BLaER1 treated with 17β-estradiol and CSF1 and Interleukin-3, amounts not matched to agents 10 nM and 100 nM (cell line): ENCODE results near the gene TMSB4Y.

Experiments used
- H3K27ac ChIP-seq, 11 experiments: shearing (Covaris generic); formaldehyde crosslinking; 2 replicates each; pipeline ENCODE4 v1.8.1; 2022
- H3K27me3 ChIP-seq, 11 experiments: shearing (Covaris generic); formaldehyde crosslinking; 2 replicates each; pipeline ENCODE4 v1.8.1; 2022
- H3K36me3 ChIP-seq, 11 experiments: shearing (Covaris generic); formaldehyde crosslinking; 2 replicates each; pipeline ENCODE4 v1.8.1; 2022
- H3K4me1 ChIP-seq, 10 experiments: shearing (Covaris generic); formaldehyde crosslinking; 2 replicates each; pipeline ENCODE4 v1.8.1; 2022
- H3K4me2 ChIP-seq, 11 experiments: shearing (Covaris generic); formaldehyde crosslinking; 2 replicates each; pipeline ENCODE4 v1.8.1; 2022
- H3K4me3 ChIP-seq, 10 experiments: shearing (Covaris generic); formaldehyde crosslinking; 2 replicates each; pipeline ENCODE4 v1.8.1; 2022
- H3K9ac ChIP-seq, 11 experiments: shearing (Covaris generic); formaldehyde crosslinking; 2 replicates each; pipeline ENCODE4 v1.8.1; 2022
- H3K9me3 ChIP-seq, 11 experiments: shearing (Covaris generic); formaldehyde crosslinking; replicated peaks in 1 of 11; 2 replicates each; pipeline ENCODE4 v1.8.1; 2022
- H4K20me1 ChIP-seq, 11 experiments: shearing (Covaris generic); formaldehyde crosslinking; 2 replicates each; pipeline ENCODE4 v1.8.1; 2022
- Cebpa-rat ChIP-seq, 11 experiments: shearing (Covaris generic); IDR thresholded peaks; 2 replicates each; pipeline ENCODE4 v1.8.1; 2022

Gene TMSB4Y

DNA sequence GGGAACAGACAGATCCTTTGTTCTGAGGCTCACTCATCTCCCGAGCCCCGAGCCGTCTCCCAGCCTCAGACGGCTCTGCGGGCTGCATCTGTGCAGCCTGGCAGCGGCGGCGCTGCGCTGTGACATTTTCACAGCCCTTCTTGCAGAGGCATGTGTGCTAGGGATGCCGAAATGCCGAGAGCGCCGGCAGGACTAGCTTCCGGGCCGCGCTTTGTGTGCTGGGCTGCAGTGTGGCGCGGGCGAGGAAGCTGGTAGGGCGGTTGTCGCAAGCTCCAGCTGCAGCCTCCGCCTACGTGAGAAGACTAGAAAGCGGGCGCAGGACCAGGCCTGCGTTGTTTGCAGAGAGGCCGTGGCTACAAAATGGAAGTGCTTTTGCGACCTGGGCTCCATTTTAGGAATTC is at the start of gene TMSB4Y:
Gene TMSB4Y, plus strand, starts transcription at position 332 of the 401 bp plus-strand sequence.
- Histone ChIP-seq H3K9me3 (no peaks in the 10 kb centered on the region), H3K27me3 (no peaks in the 10 kb centered on the region), H3K27ac (no peak within 1 kb of the TSS), H3K4me1 (no peaks in the 10 kb centered on the region), H3K36me3 (no peaks in the 10 kb centered on the region), H3K4me3 (no peak within 1 kb of the TSS), H3K4me2 (no peak within 1 kb of the TSS), H3K9ac (no peak within 1 kb of the TSS), H4K20me1 (no peaks in the 10 kb centered on the region)
- TF ChIP-seq Cebpa-rat (IDR thresholded peaks at IDR 0.05), result no peak

DNA sequence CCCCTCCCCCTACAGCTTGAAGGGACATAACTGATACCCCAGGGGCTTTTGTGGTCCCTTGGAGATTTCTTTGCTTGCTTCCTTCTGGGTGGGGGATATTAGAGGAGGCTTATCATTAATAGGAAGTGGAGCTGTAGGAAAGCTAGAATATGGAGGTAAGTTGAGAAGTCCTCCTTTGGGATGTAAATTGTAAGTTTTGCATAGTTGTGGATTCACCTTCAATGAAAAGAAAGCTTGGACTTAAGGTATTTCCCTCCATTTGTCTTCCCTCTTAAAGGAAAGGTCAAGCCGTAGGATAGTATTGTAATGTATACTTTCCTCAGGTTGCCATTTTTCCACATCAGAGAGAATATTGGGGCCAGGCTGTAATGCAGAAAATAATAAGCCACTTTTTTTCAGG is 39.5 kb upstream of the TMSB4Y start:
- H3K36me3 ChIP-seq, result no peaks in the 10 kb centered on the region
- H3K27me3 ChIP-seq, result no peaks in the 10 kb centered on the region
- no peaks in the 10 kb centered on the region for H4K20me1 ChIP-seq
- no peak for TF ChIP-seq Cebpa-rat (IDR thresholded peaks at IDR 0.05)
- no peak overlapping the region for H3K4me3 ChIP-seq
- H3K9me3 ChIP-seq, result no peaks in the 10 kb centered on the region
- H3K9ac ChIP-seq, result no peak overlapping the region
- no peak overlapping the region for H3K4me2 ChIP-seq
- H3K4me1 ChIP-seq, result no peaks in the 10 kb centered on the region
- no peak overlapping the region for H3K27ac ChIP-seq

DNA sequence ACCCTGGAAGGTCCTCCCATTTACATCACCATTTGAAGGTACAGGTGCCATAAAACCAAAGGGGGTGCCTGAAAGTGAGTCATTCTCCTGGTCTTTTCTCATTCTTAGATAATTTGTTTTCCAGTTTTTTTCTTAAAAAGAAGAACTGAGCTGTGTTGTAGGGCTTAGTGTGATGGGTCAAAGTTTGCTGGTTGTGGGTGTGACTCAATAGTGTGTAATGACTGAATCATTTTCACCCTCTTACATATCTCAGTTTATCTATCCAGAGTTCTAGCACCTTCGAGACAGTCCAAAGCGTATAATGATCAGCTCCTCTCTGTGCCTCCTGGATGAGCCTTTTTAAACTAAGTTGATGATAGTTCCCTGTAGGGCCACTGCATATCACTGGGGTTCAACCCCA is 32.6 kb upstream of the TMSB4Y start:
- no peaks in the 10 kb centered on the region for H3K4me1 ChIP-seq
- no peak for TF ChIP-seq Cebpa-rat (IDR thresholded peaks at IDR 0.05)
- no peak overlapping the region for H3K27ac ChIP-seq
- no peaks in the 10 kb centered on the region for H3K36me3 ChIP-seq
- H3K4me3 ChIP-seq, result no peak overlapping the region
- H3K9me3 ChIP-seq, result no peaks in the 10 kb centered on the region
- H4K20me1 ChIP-seq, result no peaks in the 10 kb centered on the region
- H3K4me2 ChIP-seq, result no peak overlapping the region
- no peaks in the 10 kb centered on the region for H3K27me3 ChIP-seq
- H3K9ac ChIP-seq, result no peak overlapping the region

DNA sequence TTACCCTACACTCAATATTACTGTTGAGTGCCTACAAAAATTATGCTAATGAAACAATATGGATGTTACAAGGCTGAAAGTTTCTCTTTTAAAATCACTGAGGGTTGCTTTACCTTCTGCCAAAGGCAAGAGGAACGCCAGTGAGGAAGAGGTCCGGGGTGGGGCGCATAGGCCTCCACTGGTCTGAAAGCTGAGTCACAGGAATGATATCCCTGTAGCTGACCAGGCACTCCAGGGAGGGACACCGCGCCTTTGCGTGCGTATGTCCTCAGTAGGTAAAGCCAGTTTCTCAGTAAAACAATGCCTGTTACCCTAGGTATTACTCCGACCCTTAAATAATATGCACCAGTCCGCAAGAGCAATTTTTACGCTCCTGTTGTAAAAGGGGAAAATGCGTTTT is 1.4 kb upstream of the TMSB4Y start:
- Histone ChIP-seq H3K4me3 (no peak overlapping the region), H4K20me1 (no peaks in the 10 kb centered on the region), H3K27me3 (no peaks in the 10 kb centered on the region), H3K4me2 (no peak overlapping the region), H3K27ac (no peak overlapping the region), H3K4me1 (no peaks in the 10 kb centered on the region), H3K9me3 (no peaks in the 10 kb centered on the region), H3K36me3 (no peaks in the 10 kb centered on the region), H3K9ac (no peak overlapping the region)
- TF ChIP-seq Cebpa-rat (IDR thresholded peaks at IDR 0.05), result no peak

DNA sequence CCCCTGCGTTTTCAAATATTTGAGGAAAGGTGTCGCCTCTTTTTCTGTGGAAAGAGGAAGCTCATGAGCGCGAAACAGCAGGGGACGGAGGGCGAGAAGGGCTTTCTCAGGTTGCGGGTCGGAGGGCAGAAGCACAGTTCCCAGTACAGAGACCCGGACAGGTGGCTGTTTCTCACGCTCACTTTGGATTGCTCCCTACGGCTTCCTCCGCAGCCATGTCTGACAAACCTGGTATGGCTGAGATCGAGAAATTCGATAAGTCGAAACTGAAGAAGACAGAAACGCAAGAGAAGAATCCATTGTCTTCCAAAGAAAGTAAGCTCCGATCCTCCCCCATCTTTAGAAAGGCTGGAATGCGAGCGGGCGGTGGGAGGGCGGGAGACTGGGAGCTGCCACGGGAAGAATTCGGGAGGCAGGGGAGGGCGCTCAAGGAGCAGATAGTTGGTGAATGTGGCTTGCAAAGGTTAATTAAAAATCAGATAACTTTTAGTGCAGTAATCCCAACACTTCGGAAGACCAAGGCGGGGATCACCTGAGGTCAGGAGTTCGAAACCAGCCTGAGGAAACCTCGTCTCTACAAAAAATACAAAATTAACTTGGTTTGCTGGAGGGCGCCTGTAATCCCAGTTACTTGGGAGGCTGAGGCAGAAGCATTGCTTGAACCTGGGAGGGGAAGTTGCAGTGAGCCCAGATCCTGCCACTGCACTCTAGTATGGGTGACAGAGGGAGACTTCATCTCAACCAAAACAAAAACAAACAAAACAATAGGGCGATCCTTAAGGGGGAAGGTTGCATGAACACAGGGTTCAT is 627 bp downstream of the TMSB4Y start:
- no peak overlapping the region for H3K9ac ChIP-seq
- no peak overlapping the region for H3K4me2 ChIP-seq
- no peaks in the 10 kb centered on the region for H4K20me1 ChIP-seq
- no peaks in the 10 kb centered on the region for H3K4me1 ChIP-seq
- TF ChIP-seq Cebpa-rat (IDR thresholded peaks at IDR 0.05), result no peak
- H3K27me3 ChIP-seq, result no peaks in the 10 kb centered on the region
- no peaks in the 10 kb centered on the region for H3K9me3 ChIP-seq
- no peaks in the 10 kb centered on the region for H3K36me3 ChIP-seq
- H3K4me3 ChIP-seq, result no peak overlapping the region
- no peak overlapping the region for H3K27ac ChIP-seq

DNA sequence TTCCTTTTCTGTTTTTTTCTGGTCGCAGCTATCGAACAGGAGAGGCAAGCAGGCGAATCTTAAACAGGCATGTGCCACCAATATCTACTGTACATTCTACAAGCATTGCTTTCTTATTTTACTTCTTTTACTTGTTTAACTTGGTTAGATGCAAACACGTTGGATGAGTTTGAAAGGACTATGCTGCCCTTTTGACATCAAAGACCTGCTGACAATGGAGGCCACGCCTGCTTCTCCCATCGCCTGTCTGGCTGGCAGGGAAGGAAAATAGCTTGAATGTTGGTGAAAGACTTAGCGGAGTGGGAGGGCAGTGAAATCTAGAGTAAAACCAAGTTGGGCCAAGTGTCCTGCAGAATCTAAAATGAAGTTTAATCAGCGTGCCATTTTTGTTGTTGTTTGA is 1.5 kb downstream of the TMSB4Y start:
- Histone ChIP-seq H3K36me3 (no peaks in the 10 kb centered on the region), H3K27ac (no peak overlapping the region), H3K27me3 (no peaks in the 10 kb centered on the region), H3K9ac (no peak overlapping the region), H4K20me1 (no peaks in the 10 kb centered on the region), H3K4me1 (no peaks in the 10 kb centered on the region), H3K9me3 (no peaks in the 10 kb centered on the region), H3K4me2 (no peak overlapping the region), H3K4me3 (no peak overlapping the region)
- TF ChIP-seq Cebpa-rat (IDR thresholded peaks at IDR 0.05), result no peak

DNA sequence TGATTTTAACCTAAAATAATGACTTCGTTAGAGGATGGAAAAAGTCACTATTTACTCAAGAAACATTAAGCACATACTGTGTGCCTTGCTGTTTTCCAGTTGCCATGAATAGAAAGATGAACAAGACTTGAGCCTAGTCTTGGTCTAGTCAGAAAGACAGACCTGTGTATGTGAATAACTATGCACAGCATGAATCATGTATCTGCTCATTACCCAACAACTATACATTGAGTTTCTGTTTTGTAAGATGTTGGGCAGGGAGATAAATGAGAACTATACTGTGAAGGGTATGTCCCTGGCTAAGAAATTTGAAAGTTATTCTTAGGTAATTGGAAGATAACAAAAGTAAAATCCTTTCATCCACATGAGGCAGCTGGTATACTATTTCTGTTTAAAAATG is 4.3 kb downstream of the TMSB4Y start:
- Histone ChIP-seq H3K4me1 (no peaks in the 10 kb centered on the region), H3K36me3 (no peaks in the 10 kb centered on the region), H3K4me3 (no peak overlapping the region), H3K4me2 (no peak overlapping the region), H4K20me1 (no peaks in the 10 kb centered on the region), H3K9ac (no peak overlapping the region), H3K9me3 (no peaks in the 10 kb centered on the region), H3K27ac (no peak overlapping the region), H3K27me3 (no peaks in the 10 kb centered on the region)
- TF ChIP-seq Cebpa-rat (IDR thresholded peaks at IDR 0.05), result no peak

DNA sequence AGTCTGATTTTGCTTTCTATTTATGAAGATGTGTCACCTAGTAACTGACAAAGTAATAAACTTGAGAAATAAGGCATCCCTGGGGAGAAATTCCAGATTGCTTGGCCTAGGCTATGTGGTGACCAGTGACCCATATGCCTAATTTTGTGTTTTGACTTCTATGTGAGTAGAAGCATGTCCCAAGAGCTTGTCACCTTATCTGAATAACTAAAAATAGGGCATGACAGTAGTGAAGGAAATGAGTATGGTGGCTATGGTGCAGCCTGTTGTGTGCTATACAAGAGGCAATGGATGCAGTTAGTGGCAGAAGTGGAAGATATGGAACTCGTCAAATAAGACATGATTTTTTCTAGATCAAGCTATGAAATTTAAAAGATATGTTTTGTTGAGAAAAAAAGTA is 15.3 kb downstream of the TMSB4Y start:
- no peak overlapping the region for H3K27ac ChIP-seq
- no peaks in the 10 kb centered on the region for H3K4me1 ChIP-seq
- no peaks in the 10 kb centered on the region for H4K20me1 ChIP-seq
- H3K4me2 ChIP-seq, result no peak overlapping the region
- no peaks in the 10 kb centered on the region for H3K9me3 ChIP-seq
- H3K4me3 ChIP-seq, result no peak overlapping the region
- H3K27me3 ChIP-seq, result no peaks in the 10 kb centered on the region
- H3K36me3 ChIP-seq, result no peaks in the 10 kb centered on the region
- TF ChIP-seq Cebpa-rat (IDR thresholded peaks at IDR 0.05), result no peak
- no peak overlapping the region for H3K9ac ChIP-seq

DNA sequence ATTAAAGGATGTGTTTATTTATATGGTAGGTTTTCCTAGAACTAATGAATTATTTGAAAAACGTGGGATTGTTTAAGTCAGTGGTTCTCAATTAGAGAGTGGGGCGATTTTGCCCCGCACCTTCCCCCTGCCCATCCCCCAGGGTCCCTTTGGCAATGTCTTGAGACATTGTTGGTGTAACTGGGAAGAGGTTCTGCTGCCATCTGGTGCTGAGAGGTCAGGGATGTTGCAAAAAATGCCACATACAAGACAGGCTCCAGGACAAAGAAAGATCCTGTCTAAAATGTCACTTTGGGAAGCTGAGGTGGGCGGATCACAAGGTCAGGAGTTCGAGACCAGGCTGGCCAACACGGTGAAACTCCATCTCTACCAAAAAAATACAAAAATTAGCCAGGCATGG is 25.8 kb downstream of the TMSB4Y start:
- Histone ChIP-seq H4K20me1 (no peaks in the 10 kb centered on the region), H3K27ac (no peak overlapping the region), H3K9me3 (no peaks in the 10 kb centered on the region), H3K36me3 (no peaks in the 10 kb centered on the region), H3K27me3 (no peaks in the 10 kb centered on the region), H3K9ac (no peak overlapping the region), H3K4me1 (no peaks in the 10 kb centered on the region), H3K4me3 (no peak overlapping the region), H3K4me2 (no peak overlapping the region)
- no peak for TF ChIP-seq Cebpa-rat (IDR thresholded peaks at IDR 0.05)

DNA sequence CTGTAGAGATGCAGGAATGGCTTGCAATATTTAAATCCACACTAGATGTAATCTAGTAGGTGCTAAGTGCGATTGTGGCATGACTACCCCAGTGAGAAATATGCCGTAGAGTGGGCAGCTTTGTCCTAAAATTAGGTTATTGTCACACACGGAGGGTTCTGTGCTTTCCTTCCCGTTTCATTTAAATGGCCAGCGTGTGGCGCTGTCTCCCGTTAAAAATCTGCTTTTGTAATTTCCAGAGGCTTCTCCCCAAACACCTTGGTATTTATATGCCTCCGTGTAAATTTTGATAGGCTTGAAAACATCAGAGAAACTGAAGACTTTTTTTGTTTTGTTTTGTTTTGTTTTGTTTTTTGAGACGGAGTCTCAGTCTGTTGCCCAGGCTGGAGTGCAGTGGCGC is 34.9 kb downstream of the TMSB4Y start:
- no peaks in the 10 kb centered on the region for H3K9me3 ChIP-seq
- H3K27me3 ChIP-seq, result no peaks in the 10 kb centered on the region

More for the DNA sequence above, 34.9 kb downstream of the TMSB4Y start:
- Histone ChIP-seq H3K4me1 (no peaks in the 10 kb centered on the region), H3K36me3 (no peaks in the 10 kb centered on the region), H3K4me3 (no peak overlapping the region), H3K27ac (no peak overlapping the region), H3K9ac (no peak overlapping the region), H4K20me1 (no peaks in the 10 kb centered on the region), H3K4me2 (no peak overlapping the region)
- no peak for TF ChIP-seq Cebpa-rat (IDR thresholded peaks at IDR 0.05)
